Measurements from ENCODE around the gene P2RY6. TPM values are rescaled to one million over a fixed set of nuclear protein-coding genes. Genes with fewer than 3 reads are reported as not detected.

Gene P2RY6
- total and polyA plus RNA-seq, 2 of the 4 experiments (the other 2 are of a cell fraction): 0.44 TPM; not detected in 1

DNA sequence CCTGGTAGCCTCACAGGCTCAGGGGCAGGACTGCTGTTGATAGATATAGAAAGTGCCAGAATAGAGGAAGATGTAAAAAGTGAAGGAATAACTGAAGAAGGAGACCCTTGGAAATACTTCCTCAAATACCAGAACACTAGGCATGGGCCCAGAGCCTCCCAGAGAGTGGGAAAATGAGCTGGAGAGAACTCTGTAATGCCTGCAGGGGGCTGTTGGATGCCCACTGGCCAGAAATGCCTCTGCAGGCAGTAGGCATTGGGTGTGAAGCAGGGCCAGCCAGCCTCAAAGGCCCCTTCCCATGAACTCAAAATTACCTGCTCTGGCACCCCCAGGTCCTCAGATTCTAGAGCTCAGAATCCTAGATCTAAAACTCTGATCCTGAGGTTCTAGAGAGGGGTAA lies 38.9 kb upstream of the P2RY6 start:
- Histone ChIP-seq H3K14ac (replicated peaks; ENCODE audit: low read depth, low read length) (no peak overlapping the region), H3K23ac (ENCODE audit: low read depth, low read length) (no peak overlapping the region), H2BK5ac (ENCODE audit: low read depth, low read length, poor library complexity, severe bottlenecking) (no peak overlapping the region), H3K9me1 (ENCODE audit: insufficient read depth, low read length) (peaks cover 7% of the 10 kb centered on the region), H3K27me3 (ENCODE audit: control insufficient read depth, insufficient read depth, low read length) (peaks cover 2% of the 10 kb centered on the region; the same call in 1 of the 2 replicates), H4K20me1 (ENCODE audit: insufficient read depth, low read length) (no peaks in the 10 kb centered on the region), H3K9me3 (ENCODE audit: control insufficient read depth, insufficient read depth, low read length) (no peaks in the 10 kb centered on the region), H4K8ac (ENCODE audit: low read depth in 2 of 2, low read length in 2 of 2) (no peak overlapping the region), H4K91ac (ENCODE audit: insufficient read depth, low read depth, low read length) (no peak overlapping the region), H2BK20ac (ENCODE audit: low read depth, low read length) (no peak overlapping the region), H3K9ac (ENCODE audit: low read depth, low read length) (no peak overlapping the region), H3K4me2 (ENCODE audit: low read depth, low read length) (no peak overlapping the region), H2AK9ac (replicated peaks; ENCODE audit: low read depth, low read length, poor library complexity) (no peak overlapping the region), H3K56ac (ENCODE audit: extremely low read depth, insufficient read depth, low read length) (no peak overlapping the region), H4K5ac (ENCODE audit: low read depth, low read length) (no peak overlapping the region), H3K4me1 (ENCODE audit: control insufficient read depth, insufficient read depth, low read length) (peaks cover 21% of the 10 kb centered on the region; the same call in 1 of the 2 replicates), H3K18ac (ENCODE audit: low read depth, low read length) (no peak overlapping the region), H3K79me1 (ENCODE audit: low read depth in 1 of 2, low read length in 2 of 2) (no peaks in the 10 kb centered on the region), H3K4me3 (ENCODE audit: insufficient read depth, low read depth, low read length) (no peak overlapping the region), H3K27ac (ENCODE audit: insufficient read depth, low read length) (no peak overlapping the region), H3K4ac (ENCODE audit: low read depth, low read length) (no peak overlapping the region), H2BK120ac (ENCODE audit: low read depth, low read length) (no peak overlapping the region), H2AFZ (replicated peaks; ENCODE audit: low read length, poor library complexity) (no peak overlapping the region), H2AK5ac (ENCODE audit: low read depth, low read length) (no peak overlapping the region), H2BK15ac (ENCODE audit: low read depth, low read length) (no peak overlapping the region), H3K36me3 (ENCODE audit: control insufficient read depth, insufficient read depth, low read length) (no peaks in the 10 kb centered on the region)
- no peak for DNase-seq
- TF ChIP-seq MXI1 (IDR thresholded peaks at IDR 0.05; ENCODE audit: borderline replicate concordance, low read depth, low read length): no peak
- TF ChIP-seq RCOR1 (IDR thresholded peaks at IDR 0.05; ENCODE audit: insufficient replicate concordance, low read length): no peak
- BruUV-seq (replicated peaks): no TSS peak
- dilution Hi-C loops (cut with HindIII; ENCODE audit: low sequenced_read_pairs, unreplicated experiment): no loop called here
- CTCF ChIA-PET: interaction anchor here (0.9 to 1.2 kb wide), 3 partner anchors 9 to 46 kb away, joined by 3 to 4 read pairs (median 4); no protein-coding TSS in a partner anchor
- intact Hi-C loops (cut with micrococcal nuclease): no loop called here
- POLR2A ChIA-PET (ENCODE audit: unreplicated experiment): no interaction called here
- ATAC-seq (ENCODE audit: low read depth): no peak
- in situ Hi-C loops (cut with MboI; ENCODE audit: low sequenced_read_pairs): no loop called here

Data from IMR-90 (cell line).